Gastrocnemius medialis (tissue), 4 donors: Measurements from ENCODE around the gene ATG5.

Experiments
- CTCF ChIP-seq, 5 experiments: fragments of 450-650 bp in 3 of 5; fragments of 200-600 bp in 2 of 5; sonication (generic) in 2 of 5; IDR thresholded peaks in 4 of 5; conservative IDR thresholded peaks in 1 of 5; 1 replicate in 4 of 5; 2 replicates in 1 of 5; pipeline ENCODE4 v1.5.1; 2016 to 2019; ENCODE audit warnings: antibody characterized with exemption in 5 of 5, mild to moderate bottlenecking in 3 of 5, moderate library complexity in 3 of 5
- POLR2A ChIP-seq, 2 donors: fragments of 450-650 bp; IDR thresholded peaks; one replicate each; pipeline ENCODE4 v1.6.1; 2017; ENCODE audit warnings: antibody characterized with exemption in 2 of 2, mild to moderate bottlenecking in 2 of 2, moderate library complexity in 2 of 2

GRCh38 chr6:106258726-106259125 lies 66.8 kb downstream of the ATG5 start:
- no peak for TF ChIP-seq CTCF (IDR thresholded peaks at IDR 0.05 in 4 of 5, conservative IDR thresholded peaks at IDR 0.05 in 1 of 5)
- TF ChIP-seq POLR2A (IDR thresholded peaks at IDR 0.05): no peak
